DND-41 (cell line): ENCODE measurements around the gene ZNF366.

Experiments used
- ATAC-seq: fragments of 200-7000 bp; cut with Tn5 transposase; 3 replicates; pipeline ENCODE4 v1.9.1; 2021; ENCODE audit warnings: low read depth; ENCODE audit not compliant: insufficient read depth
- DNase-seq: peaks from one replicate; pipeline ENCODE4 v3.0.0-alpha.2; 2020
- H2AFZ ChIP-seq: 2 replicates; pipeline ENCODE4 v1.6.0; 2012; ENCODE audit warnings: low read depth, low read length
- H3K27ac ChIP-seq: 2 replicates; pipeline ENCODE4 v1.5.1; 2012; ENCODE audit warnings: low read length, inconsistent platforms
- H3K27me3 ChIP-seq: fragments of 200-600 bp; sonication (generic); 2 replicates; pipeline ENCODE4 v1.6.0; 2012; ENCODE audit warnings: low read length, mild to moderate bottlenecking, inconsistent platforms; ENCODE audit not compliant: insufficient read depth, poor library complexity
- H3K36me3 ChIP-seq: 2 replicates; pipeline ENCODE4 v1.5.1; 2012; ENCODE audit warnings: low read length, inconsistent platforms; ENCODE audit not compliant: insufficient read depth
- H3K4me1 ChIP-seq: 2 replicates; pipeline ENCODE4 v1.5.1; 2012; ENCODE audit warnings: mild to moderate bottlenecking, low read length; ENCODE audit not compliant: insufficient read depth
- H3K4me2 ChIP-seq: 2 replicates; pipeline ENCODE4 v1.6.0; 2012; ENCODE audit warnings: mild to moderate bottlenecking, moderate library complexity, low read length, inconsistent platforms; ENCODE audit not compliant: insufficient read depth
- H3K4me3 ChIP-seq, 2 experiments: fragments of 200-600 bp in 1 of 2; shearing (Covaris generic) in 1 of 2; 2 replicates each; pipeline ENCODE4 v1.5.1; 2012 to 2016; ENCODE audit warnings: inconsistent platforms in 2 of 2, low read length in 2 of 2, mild to moderate bottlenecking in 2 of 2, low read depth in 1 of 2, moderate library complexity in 1 of 2
- H3K79me2 ChIP-seq: 2 replicates; pipeline ENCODE4 v1.6.0; 2012; ENCODE audit warnings: low read length, inconsistent platforms; ENCODE audit not compliant: insufficient read depth
- H3K9ac ChIP-seq: 2 replicates; pipeline ENCODE4 v1.6.0; 2012; ENCODE audit warnings: low read depth, mild to moderate bottlenecking, inconsistent platforms, low read length, moderate library complexity
- H3K9me3 ChIP-seq: 2 replicates; pipeline ENCODE4 v1.5.1; 2012; ENCODE audit warnings: low read length, moderate library complexity, mild to moderate bottlenecking, inconsistent platforms; ENCODE audit not compliant: insufficient read depth, severe bottlenecking
- H4K20me1 ChIP-seq: 2 replicates; pipeline ENCODE4 v1.6.0; 2012; ENCODE audit warnings: low read length; ENCODE audit not compliant: insufficient read depth
- CTCF ChIP-seq: IDR thresholded peaks from 2 replicates; pipeline ENCODE4 v1.5.1; 2012; ENCODE audit warnings: borderline replicate concordance, low read length, moderate library complexity, mild to moderate bottlenecking; ENCODE audit not compliant: poor library complexity, severe bottlenecking; ENCODE audit errors: extremely low read depth
- EZH2 ChIP-seq: IDR thresholded peaks from 3 replicates; pipeline ENCODE4 v1.6.1; 2012; ENCODE audit warnings: borderline replicate concordance, low read depth, mild to moderate bottlenecking, moderate library complexity, low read length, inconsistent platforms; ENCODE audit not compliant: severe bottlenecking

Gene ZNF366

GRCh38 chr5:72497823-72498222, 9.4 kb downstream of the ZNF366 start:
- ATAC-seq, result no peak
- TF ChIP-seq EZH2, result no peak
- no peak for TF ChIP-seq CTCF
- H3K4me1 ChIP-seq, result no peaks in the 10 kb centered on the region

GRCh38 chr5:72495410-72495809, 11.8 kb downstream of the ZNF366 start:
- Histone ChIP-seq H3K9ac (no peak overlapping the region), H4K20me1 (no peaks in the 10 kb centered on the region), H3K36me3 (no peaks in the 10 kb centered on the region), H3K27ac (no peak overlapping the region), H3K4me3 (no peak overlapping the region), H2AFZ (no peak overlapping the region), H3K27me3 (peaks cover 20% of the 10 kb centered on the region), H3K4me2 (no peak overlapping the region), H3K4me1 (no peaks in the 10 kb centered on the region), H3K79me2 (no peaks in the 10 kb centered on the region), H3K9me3 (no peaks in the 10 kb centered on the region)
- ATAC-seq (no peak), DNase-seq (no peak)
- no peak for TF ChIP-seq CTCF

More at GRCh38 chr5:72497823-72498222, 9.4 kb downstream of the ZNF366 start:
- no peak overlapping the region for H3K9ac ChIP-seq
- no peaks in the 10 kb centered on the region for H3K36me3 ChIP-seq
- H2AFZ ChIP-seq, result no peak overlapping the region
- H3K27me3 ChIP-seq, result peaks cover 20% of the 10 kb centered on the region
- H4K20me1 ChIP-seq, result no peaks in the 10 kb centered on the region
- no peak overlapping the region for H3K4me3 ChIP-seq
- H3K4me2 ChIP-seq, result no peak overlapping the region
- H3K79me2 ChIP-seq, result no peaks in the 10 kb centered on the region
- H3K27ac ChIP-seq, result no peak overlapping the region
- DNase-seq, result no peak
- H3K9me3 ChIP-seq, result no peaks in the 10 kb centered on the region

- Histone ChIP-seq H3K27ac (no peak overlapping the region), H2AFZ (no peak overlapping the region), H3K4me1 (no peaks in the 10 kb centered on the region), H3K9me3 (no peaks in the 10 kb centered on the region), H3K9ac (no peak overlapping the region), H4K20me1 (no peaks in the 10 kb centered on the region), H3K36me3 (no peaks in the 10 kb centered on the region), H3K27me3 (peaks cover 15% of the 10 kb centered on the region), H3K4me2 (no peak overlapping the region), H3K4me3 (no peak overlapping the region), H3K79me2 (no peaks in the 10 kb centered on the region)
- TF ChIP-seq CTCF (no peak), EZH2 (no peak)
- ATAC-seq (no peak), DNase-seq (no peak)
Observed at GRCh38 chr5:72494623-72495124, 12.5 kb downstream of the ZNF366 start.

GRCh38 chr5:72489536-72489935, 17.7 kb downstream of the ZNF366 start:
- Histone ChIP-seq H3K4me1 (no peaks in the 10 kb centered on the region), H3K36me3 (no peaks in the 10 kb centered on the region), H2AFZ (no peak overlapping the region), H3K4me3 (no peak overlapping the region), H3K9ac (no peak overlapping the region), H3K79me2 (no peaks in the 10 kb centered on the region), H3K4me2 (no peak overlapping the region), H3K9me3 (no peaks in the 10 kb centered on the region), H3K27me3 (no peaks in the 10 kb centered on the region), H3K27ac (no peak overlapping the region), H4K20me1 (no peaks in the 10 kb centered on the region)
- DNase-seq (no peak), ATAC-seq (no peak)
- TF ChIP-seq CTCF (no peak), EZH2 (no peak)
